ENCODE results near the gene JMJD6. TPM values are rescaled to one million over a fixed set of nuclear protein-coding genes. Genes with fewer than 3 reads are reported as not detected.

JMJD6 gene
- total and polyA plus RNA-seq, 2 of the 8 experiments (the other 6 are each of a cell fraction or from before 2014, with no cell fraction given): 8.6 to 18.6 TPM

GRCh38 chr17:76744747-76745146 is 18.3 kb upstream of the JMJD6 start:
- H3K9me3 ChIP-seq (ENCODE audit: insufficient read depth in 2 of 2, low read depth in 1 of 2, low read length in 1 of 2): no peaks in the 10 kb centered on the region
- no peak overlapping the region for H3K23ac ChIP-seq (ENCODE audit: insufficient read length)
- H3K4me1 ChIP-seq (replicated peaks in 1 of 4; ENCODE audit: control insufficient read depth in 3 of 4, insufficient read depth in 4 of 4, low read length in 3 of 4): no peaks in the 10 kb centered on the region
- no peak overlapping the region for H4K91ac ChIP-seq (replicated peaks; ENCODE audit: insufficient read length, low read length)
- no peak overlapping the region for H3K9ac ChIP-seq (replicated peaks in 1 of 4; ENCODE audit: extremely low read depth in 1 of 4, low read depth in 3 of 4, low read length in 3 of 4)
- no peak overlapping the region for H3K18ac ChIP-seq (ENCODE audit: extremely low read depth, low read length)
- no peaks in the 10 kb centered on the region for H3K79me1 ChIP-seq (ENCODE audit: low read depth, low read length)
- DNase-seq (ENCODE audit: low read depth in 1 of 2, low spot score in 2 of 2) (no peak), FAIRE-seq (no peak)
- ChIA-PET POLR2A (ENCODE audit: partially characterized antibody) (no interaction called here), CTCF (ENCODE audit: partially characterized antibody) (interaction anchor here (0.5 kb wide), 1 partner anchor 47 kb away, joined by 3 read pairs; no protein-coding TSS in a partner anchor)
- no peak for TF ChIP-seq SAP30 (IDR thresholded peaks at IDR 0.05; ENCODE audit: insufficient read depth, insufficient replicate concordance, low read length)
- no peak for TF ChIP-seq NANOG (IDR thresholded peaks at IDR 0.05; ENCODE audit: insufficient read depth, low read depth, low read length, poor library complexity, severe bottlenecking)
- no peak for TF ChIP-seq CBX5 (IDR thresholded peaks at IDR 0.05; ENCODE audit: low read depth, low read length)
- TF ChIP-seq NRF1 (IDR thresholded peaks at IDR 0.05; ENCODE audit: low read depth, low read length): no peak
- no peak for TF ChIP-seq CREB1 (IDR thresholded peaks at IDR 0.05)
- TF ChIP-seq RNF2 (IDR thresholded peaks at IDR 0.05; ENCODE audit: borderline replicate concordance, low read depth, low read length, missing control alignments, poor library complexity, severe bottlenecking): no peak
- no peak overlapping the region for H4K5ac ChIP-seq (ENCODE audit: insufficient read length, low read depth, low read length)
- no peak overlapping the region for H2BK5ac ChIP-seq (ENCODE audit: low read depth, low read length)
- no peak overlapping the region for H2BK15ac ChIP-seq (ENCODE audit: low read length)
- no peaks in the 10 kb centered on the region for H3K27me3 ChIP-seq (replicated peaks in 1 of 4; ENCODE audit: control insufficient read depth in 3 of 4, extremely low read depth in 1 of 4, insufficient read depth in 3 of 4, low read length in 3 of 4)
- no peak overlapping the region for H2BK120ac ChIP-seq (replicated peaks; ENCODE audit: low read depth, low read length)
- H3K56ac ChIP-seq (replicated peaks; ENCODE audit: insufficient read length, low read depth, low read length): no peak overlapping the region
- H3K14ac ChIP-seq (ENCODE audit: insufficient read length): no peak overlapping the region
- no peaks in the 10 kb centered on the region; the same call in 1 of the 2 replicates for H3K23me2 ChIP-seq (ENCODE audit: low read depth, low read length)
- H3K79me2 ChIP-seq (ENCODE audit: control insufficient read depth in 1 of 2, insufficient read depth in 2 of 2, low read length in 2 of 2): no peaks in the 10 kb centered on the region
- H2BK12ac ChIP-seq (ENCODE audit: low read depth, low read length): no peak overlapping the region
- H3K36me3 ChIP-seq (ENCODE audit: control insufficient read depth in 2 of 4, insufficient read depth in 4 of 4, low read length in 3 of 4): peaks cover 5 to 25% (median 12%) of the 10 kb centered on the region in 4 experiments; a peak in 7 of 8 replicates
- H2AFZ ChIP-seq (ENCODE audit: low read length): no peak overlapping the region
- H2AK5ac ChIP-seq (ENCODE audit: low read depth, low read length): no peak overlapping the region
- H3K4ac ChIP-seq (replicated peaks; ENCODE audit: insufficient read length, low read depth, low read length): no peak overlapping the region
- H3K4me2 ChIP-seq (ENCODE audit: insufficient read depth in 1 of 2, low read depth in 2 of 2, low read length in 2 of 2): no peak overlapping the region
- H4K20me1 ChIP-seq (replicated peaks in 1 of 2; ENCODE audit: control insufficient read depth in 1 of 2, insufficient read depth in 2 of 2, low read length in 2 of 2): no peaks in the 10 kb centered on the region
- H2BK20ac ChIP-seq (ENCODE audit: low read length): no peak overlapping the region
- 85% methylated on average over 2 of the region's 2 CpGs; no CpG with 5 or more reads in 1 of the 2 experiments for WGBS, 2 experiments (ENCODE audit: extremely low coverage in 1 of 2, insufficient coverage in 1 of 2, insufficient read length in 1 of 2, insufficient replicate concordance in 2 of 2, low coverage in 1 of 2, low lambda C conversion rate in 2 of 2, missing lambda C conversion rate in 1 of 2)
- no peak overlapping the region for H4K8ac ChIP-seq (ENCODE audit: extremely low read depth, insufficient read depth, low read length)
- no peak overlapping the region for H3K4me3 ChIP-seq (ENCODE audit: extremely low read depth in 1 of 4, insufficient read depth in 2 of 4, low read depth in 3 of 4, low read length in 4 of 4)
- H3K27ac ChIP-seq (ENCODE audit: low read depth, low read length): no peak overlapping the region

Measured in H1 (cell line).